SH-SY5Y (cell line): ENCODE results near the gene KBTBD12.

Experiments
- GATA2 ChIP-seq: IDR thresholded peaks from 2 replicates; pipeline ENCODE4 v1.6.1; 2011; ENCODE audit warnings: mild to moderate bottlenecking, low read depth, low read length
- GATA3 ChIP-seq: IDR thresholded peaks from 2 replicates; pipeline ENCODE4 v1.6.1; 2011; ENCODE audit warnings: low read depth, mild to moderate bottlenecking, low read length, moderate library complexity

The KBTBD12 gene

GRCh38 chr3:128001576-128001975 is 86.5 kb downstream of the KBTBD12 start:
- TF ChIP-seq GATA2 = no peak
- TF ChIP-seq GATA3 = no peak

DNA sequence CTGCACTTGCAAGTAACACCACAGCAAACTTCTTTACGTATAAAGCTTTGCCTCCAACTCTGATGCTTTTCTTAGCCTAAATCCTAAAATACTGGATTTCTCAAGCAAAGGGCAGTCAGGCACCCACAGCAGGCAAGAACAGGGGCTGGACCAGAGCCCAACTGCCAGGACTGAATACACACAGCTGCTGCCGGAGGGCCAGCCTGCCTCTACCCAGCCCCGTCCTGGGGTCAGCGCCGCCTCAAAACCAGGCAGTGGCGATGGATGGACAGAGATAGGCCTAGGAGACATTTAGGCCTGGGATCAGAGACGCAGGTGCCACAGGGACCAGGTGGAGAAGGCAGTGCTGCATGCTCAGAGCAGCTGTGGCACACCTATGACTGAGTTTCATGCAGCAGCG is 89.6 kb downstream of the KBTBD12 start:
- TF ChIP-seq GATA3 (no peak), GATA2 (no peak)

GRCh38 chr3:128006061-128007032 is 91.3 kb downstream of the KBTBD12 start:
- TF ChIP-seq GATA3 (no peak), GATA2 (no peak)

DNA sequence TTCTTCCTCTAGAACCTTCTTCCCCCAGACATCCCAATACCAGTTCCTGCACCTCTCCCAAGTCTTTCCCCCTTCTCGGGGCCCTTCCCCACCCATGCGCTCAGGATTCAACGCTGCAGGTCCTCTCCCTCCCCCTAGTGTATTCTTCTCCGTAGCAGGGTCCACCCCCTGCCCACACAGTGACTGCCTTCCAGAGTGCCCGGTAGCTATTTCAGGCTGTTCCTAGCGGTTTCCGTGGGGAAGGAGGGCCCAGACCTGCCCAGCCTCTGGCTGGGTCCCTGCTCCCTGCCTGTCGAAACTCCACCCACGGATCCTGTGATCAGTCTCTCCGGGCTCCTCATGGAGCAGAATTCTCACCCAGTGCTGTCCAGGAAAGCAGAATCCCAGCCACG is 92.0 kb downstream of the KBTBD12 start:
- TF ChIP-seq GATA2 = no peak
- TF ChIP-seq GATA3 = no peak

DNA sequence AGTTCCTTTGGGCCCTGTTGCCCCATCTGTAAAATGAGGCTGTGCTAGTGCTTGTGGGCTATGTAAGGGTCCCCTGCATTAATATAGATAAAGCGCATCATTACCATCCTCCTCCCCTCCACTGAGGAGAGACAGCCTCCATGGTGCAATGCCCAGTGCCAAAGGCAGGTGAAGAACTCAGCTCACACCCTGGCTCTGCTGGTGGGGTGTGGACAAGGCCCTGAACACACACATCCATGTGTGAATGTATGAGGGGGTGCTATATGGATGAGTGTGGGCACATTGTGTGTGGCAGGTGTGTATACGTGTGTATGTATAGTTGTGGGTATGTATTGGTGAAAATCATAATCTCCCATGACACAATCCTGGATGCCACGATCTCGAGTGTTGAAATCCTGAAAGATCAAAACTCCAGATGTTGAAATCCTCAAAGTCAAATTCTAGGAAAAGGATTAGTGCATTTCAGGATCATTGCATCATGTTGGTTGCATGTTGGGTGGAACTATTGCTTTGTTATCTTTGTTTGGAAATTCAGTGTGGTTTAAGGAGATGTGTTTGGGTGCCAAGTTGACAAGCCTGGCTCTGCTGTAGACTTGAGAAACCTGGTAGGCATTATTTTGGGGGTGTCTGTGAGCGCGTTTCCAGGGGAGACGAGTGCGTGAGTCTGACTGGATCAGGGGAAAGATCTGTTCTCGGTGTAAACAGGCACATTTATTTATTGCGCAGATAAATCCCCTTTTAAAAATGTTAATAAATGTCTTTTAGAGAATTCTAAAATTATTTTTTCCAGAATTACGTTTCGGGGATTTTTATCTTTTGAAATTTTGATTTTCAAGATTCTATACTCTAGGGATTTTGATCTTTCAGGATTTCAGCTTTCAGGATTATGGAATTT is 95.2 kb downstream of the KBTBD12 start:
- TF ChIP-seq GATA3 = no peak

DNA sequence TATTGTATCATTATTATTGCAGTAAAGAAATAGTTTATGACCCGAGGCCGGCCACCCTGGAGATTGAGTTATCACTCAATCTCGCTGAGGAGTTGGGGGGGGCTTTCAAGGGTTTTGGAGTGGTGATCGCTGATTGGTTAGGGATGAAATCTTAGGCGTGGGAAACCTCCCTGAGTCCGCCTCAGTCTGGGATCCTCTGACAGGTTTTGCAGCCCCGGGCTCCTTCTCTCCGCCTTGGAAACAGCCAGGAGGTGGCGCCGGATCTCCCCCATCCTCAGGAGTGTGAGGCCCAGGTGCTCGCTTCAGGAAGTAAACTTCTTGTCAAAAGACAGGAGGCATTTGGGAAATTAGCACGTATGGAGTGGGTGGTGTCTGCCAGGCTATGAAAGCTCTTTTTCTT is 96.1 kb downstream of the KBTBD12 start:
- TF ChIP-seq GATA2 = no peak
- TF ChIP-seq GATA3 = no peak

- TF ChIP-seq GATA3 (no peak), GATA2 (no peak)
Observed at GRCh38 chr3:128012050-128012449, 97.0 kb downstream of the KBTBD12 start.

- TF ChIP-seq GATA2 (no peak), GATA3 (no peak)
Observed at GRCh38 chr3:128014548-128014947, 99.5 kb downstream of the KBTBD12 start.

DNA sequence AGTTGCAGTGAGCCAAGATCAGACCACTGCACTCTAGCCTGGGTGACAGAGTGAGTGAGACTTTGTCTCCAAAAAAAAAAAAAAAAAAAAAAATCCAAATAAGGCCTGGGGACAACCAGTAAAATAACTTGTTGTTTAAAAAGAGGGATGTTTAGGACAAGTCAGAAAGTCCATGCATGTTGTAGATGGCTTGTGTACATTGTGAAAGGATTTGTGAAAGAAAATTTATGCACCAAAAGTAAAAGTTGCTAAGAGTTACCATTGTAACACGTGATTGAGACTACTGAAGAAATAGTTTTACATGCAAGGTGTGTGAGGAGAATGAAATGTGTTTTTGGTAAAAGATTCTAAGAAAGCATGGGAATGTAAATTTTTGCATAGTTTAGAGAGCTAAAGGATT is 101.5 kb downstream of the KBTBD12 start:
- TF ChIP-seq GATA3 = no peak
- TF ChIP-seq GATA2 = no peak

DNA sequence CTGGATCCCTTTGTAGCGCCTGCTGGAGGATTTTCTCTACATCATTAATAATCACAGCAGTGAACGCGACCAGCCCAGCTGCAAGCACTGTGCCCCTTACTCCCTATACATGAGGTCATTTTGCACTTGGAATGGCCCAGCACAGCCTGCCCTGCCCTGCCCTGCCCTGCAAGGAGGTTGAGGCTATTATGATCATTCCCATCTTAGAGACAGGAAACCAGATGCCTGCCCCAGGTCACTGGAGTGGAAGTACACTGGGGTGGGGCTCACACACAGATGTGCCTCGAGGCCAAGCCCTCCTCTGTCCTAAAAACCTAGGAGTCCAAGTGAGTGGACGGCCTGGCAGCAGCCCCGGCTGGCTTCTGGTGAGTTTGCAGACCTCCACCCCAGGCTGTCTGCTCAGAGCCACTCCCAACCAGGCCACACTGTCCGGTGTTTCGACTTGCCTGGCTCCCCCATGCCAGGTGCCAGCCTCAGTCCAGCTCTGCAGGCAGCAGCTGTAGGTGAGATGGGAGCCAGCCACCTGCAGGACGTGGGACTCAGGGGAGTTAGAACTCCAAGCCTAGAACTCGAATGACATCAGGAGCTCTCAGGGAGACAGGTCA is 106.8 kb downstream of the KBTBD12 start:
- no peak for TF ChIP-seq GATA3
- no peak for TF ChIP-seq GATA2

GRCh38 chr3:128033102-128033501 is 118.1 kb downstream of the KBTBD12 start:
- TF ChIP-seq GATA2 = no peak

DNA sequence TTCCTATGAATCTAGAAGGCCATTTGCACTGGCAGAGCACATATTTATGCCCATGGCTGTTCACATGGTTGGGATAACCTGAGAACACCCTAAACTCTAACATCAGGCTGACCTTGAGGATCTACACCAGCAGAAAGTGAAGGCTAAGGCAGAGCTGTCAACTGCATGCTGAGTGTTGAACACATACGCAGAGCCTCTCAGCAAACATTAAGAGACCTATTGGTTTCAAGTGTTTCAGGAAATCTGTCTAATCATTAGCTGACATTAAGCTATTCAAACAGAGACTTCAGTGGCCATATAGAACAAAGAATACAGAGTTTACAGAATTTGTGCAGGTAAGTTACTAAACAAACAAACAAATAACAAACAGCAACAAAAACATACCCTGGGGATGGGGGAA is 121.1 kb downstream of the KBTBD12 start:
- TF ChIP-seq GATA3 = no peak
- no peak for TF ChIP-seq GATA2
